ENCODE data around the gene IRGQ.
"Not testable (repeated sequence)": the region's sequence is repeated elsewhere in the genome, so short reads cannot be mapped to it uniquely, and the experiment has no call there.

Gene IRGQ

DNA sequence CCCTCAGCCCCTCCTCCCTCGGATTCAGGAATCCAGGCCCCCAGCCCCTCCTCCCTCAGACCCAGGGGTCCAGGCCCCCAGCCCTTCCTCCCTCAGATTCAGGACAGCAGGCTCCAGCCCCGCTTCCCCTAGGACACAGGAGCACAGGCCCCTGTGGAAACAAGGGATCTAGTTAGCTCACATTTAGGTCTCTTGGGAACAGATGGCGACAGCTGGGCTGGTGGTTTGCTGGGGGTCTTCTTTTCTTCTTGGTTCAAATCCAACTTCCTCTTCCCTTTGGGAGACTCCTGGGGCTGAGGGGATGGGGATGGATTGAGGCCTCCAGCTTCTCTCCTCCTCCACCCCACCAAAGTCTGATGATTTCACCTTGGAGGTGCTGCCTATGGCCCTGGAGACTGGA, 43.3 kb downstream of the IRGQ start:
- no peak for DNase-seq (ENCODE audit: extremely low spot score)
- POLR2A ChIA-PET, result interaction anchor here (0.6 kb wide), 1 partner anchor 43 kb away, joined by 3 read pairs; no protein-coding TSS in a partner anchor
- no peak for TF ChIP-seq CTBP1 (IDR thresholded peaks at IDR 0.05; ENCODE audit: borderline replicate concordance)
- TF ChIP-seq ARNT (IDR thresholded peaks at IDR 0.05), result no peak
- no peak for TF ChIP-seq ZNF384 (IDR thresholded peaks at IDR 0.05)
- TF ChIP-seq FOXK2 (IDR thresholded peaks at IDR 0.05), result no peak
- no peak for TF ChIP-seq NFRKB (IDR thresholded peaks at IDR 0.05)
- CTCF ChIA-PET, result interaction anchor here (0.7 kb wide), 1 partner anchor 33 kb away, joined by 3 read pairs; no protein-coding TSS in a partner anchor

DNA sequence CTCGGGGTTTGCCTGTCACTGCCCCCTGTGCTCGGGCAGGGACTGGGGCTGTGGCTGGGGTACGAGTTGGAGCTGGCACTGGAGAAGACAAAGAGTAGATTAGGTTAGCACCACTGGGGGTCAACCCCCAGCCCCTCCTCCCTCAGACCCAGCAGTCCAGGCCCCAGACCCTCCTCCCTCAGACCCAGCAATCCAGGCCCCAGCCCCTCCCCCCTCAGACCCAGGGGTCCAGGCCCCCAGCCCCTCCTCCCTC, 43.8 kb downstream of the IRGQ start:
- TF ChIP-seq ARNT (IDR thresholded peaks at IDR 0.05) (no peak), NFRKB (IDR thresholded peaks at IDR 0.05) (no peak)

GRCh38 chr19:43551399-43552197, 44.3 kb downstream of the IRGQ start:
- ChIA-PET CTCF (no interaction called here), POLR2A (no interaction called here)
- no peak for TF ChIP-seq SUZ12 (IDR thresholded peaks at IDR 0.05)
- no peak for TF ChIP-seq NFRKB (IDR thresholded peaks at IDR 0.05)
- no peak for TF ChIP-seq HDGF (IDR thresholded peaks at IDR 0.05; ENCODE audit: borderline replicate concordance)
- TF ChIP-seq ZNF384 (IDR thresholded peaks at IDR 0.05), result no peak
- TF ChIP-seq TARDBP (IDR thresholded peaks at IDR 0.05), result no peak
- no peak for TF ChIP-seq ELF4 (IDR thresholded peaks at IDR 0.05)
- TF ChIP-seq FOXA1 (IDR thresholded peaks at IDR 0.05), result no peak
- TF ChIP-seq LEF1 (IDR thresholded peaks at IDR 0.05; ENCODE audit: borderline replicate concordance), result no peak
- TF ChIP-seq L3MBTL2 (conservative IDR thresholded peaks at IDR 0.05), result no peak
- no peak for TF ChIP-seq SP1 (IDR thresholded peaks at IDR 0.05)
- TF ChIP-seq FOXK2 (IDR thresholded peaks at IDR 0.05), result no peak
- TF ChIP-seq BHLHE40 (IDR thresholded peaks at IDR 0.05; ENCODE audit: borderline replicate concordance), result no peak
- TF ChIP-seq CTBP1 (IDR thresholded peaks at IDR 0.05; ENCODE audit: borderline replicate concordance), result no peak
- no peak for TF ChIP-seq ARNT (IDR thresholded peaks at IDR 0.05)
- TF ChIP-seq, protein P1, sequence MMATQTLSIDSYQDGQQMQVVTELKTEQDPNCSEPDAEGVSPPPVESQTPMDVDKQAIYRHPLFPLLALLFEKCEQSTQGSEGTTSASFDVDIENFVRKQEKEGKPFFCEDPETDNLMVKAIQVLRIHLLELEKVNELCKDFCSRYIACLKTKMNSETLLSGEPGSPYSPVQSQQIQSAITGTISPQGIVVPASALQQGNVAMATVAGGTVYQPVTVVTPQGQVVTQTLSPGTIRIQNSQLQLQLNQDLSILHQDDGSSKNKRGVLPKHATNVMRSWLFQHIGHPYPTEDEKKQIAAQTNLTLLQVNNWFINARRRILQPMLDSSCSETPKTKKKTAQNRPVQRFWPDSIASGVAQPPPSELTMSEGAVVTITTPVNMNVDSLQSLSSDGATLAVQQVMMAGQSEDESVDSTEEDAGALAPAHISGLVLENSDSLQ (IDR thresholded peaks at IDR 0.05), result no peak
- TF ChIP-seq FOXM1 (IDR thresholded peaks at IDR 0.05; ENCODE audit: borderline replicate concordance), result no peak
- no peak for DNase-seq (ENCODE audit: extremely low spot score)

More for the DNA sequence above, 43.8 kb downstream of the IRGQ start:
- POLR2A ChIA-PET, result no interaction called here
- CTCF ChIA-PET, result interaction anchor here (0.7 kb wide), 1 partner anchor 33 kb away, joined by 3 read pairs; no protein-coding TSS in a partner anchor
- DNase-seq (ENCODE audit: extremely low spot score), result no peak

- TF ChIP-seq ARNT (IDR thresholded peaks at IDR 0.05), result no peak
- no peak for TF ChIP-seq FOXM1 (IDR thresholded peaks at IDR 0.05; ENCODE audit: borderline replicate concordance)
- TF ChIP-seq ZNF384 (IDR thresholded peaks at IDR 0.05), result no peak
- TF ChIP-seq HDGF (IDR thresholded peaks at IDR 0.05; ENCODE audit: borderline replicate concordance), result no peak
- TF ChIP-seq TARDBP (IDR thresholded peaks at IDR 0.05), result no peak
- no peak for TF ChIP-seq LEF1 (IDR thresholded peaks at IDR 0.05; ENCODE audit: borderline replicate concordance)
- no peak for TF ChIP-seq L3MBTL2 (conservative IDR thresholded peaks at IDR 0.05)
- TF ChIP-seq SUZ12 (IDR thresholded peaks at IDR 0.05), result no peak
- TF ChIP-seq FOXK2 (IDR thresholded peaks at IDR 0.05), result no peak
- TF ChIP-seq ELF4 (IDR thresholded peaks at IDR 0.05), result no peak
- no peak for TF ChIP-seq SP1 (IDR thresholded peaks at IDR 0.05)
- TF ChIP-seq NFRKB (IDR thresholded peaks at IDR 0.05), result no peak
- TF ChIP-seq CTBP1 (IDR thresholded peaks at IDR 0.05; ENCODE audit: borderline replicate concordance), result no peak
- TF ChIP-seq, protein P1 (IDR thresholded peaks at IDR 0.05), result no peak
- no peak for TF ChIP-seq FOXA1 (IDR thresholded peaks at IDR 0.05)
- TF ChIP-seq BHLHE40 (IDR thresholded peaks at IDR 0.05; ENCODE audit: borderline replicate concordance), result no peak
- DNase-seq (ENCODE audit: extremely low spot score), result no peak
Observed at GRCh38 chr19:43548706-43549105, 47.2 kb downstream of the IRGQ start.

DNA sequence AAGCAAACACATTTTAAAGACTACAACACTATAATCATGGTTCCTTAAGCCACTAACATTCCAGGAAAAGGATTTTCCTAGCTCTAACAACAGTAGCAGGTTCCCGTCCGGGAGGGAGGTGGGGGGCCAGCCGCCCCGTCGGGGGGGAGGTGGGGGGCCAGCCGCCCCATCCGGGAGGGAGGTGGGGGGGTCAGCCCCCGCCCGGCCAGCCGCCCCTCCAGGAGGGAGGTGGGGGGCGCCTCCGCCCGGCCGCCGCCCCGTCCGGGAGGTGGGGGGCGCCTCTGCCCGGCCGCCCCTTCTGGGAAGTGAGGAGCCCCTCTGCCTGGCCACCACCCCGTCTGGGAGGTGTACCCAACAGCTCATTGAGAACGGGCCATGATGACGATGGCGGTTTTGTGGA, 48.0 kb downstream of the IRGQ start:
- CTCF ChIA-PET; POLR2A ChIA-PET; DNase-seq (ENCODE audit: extremely low spot score): not testable (repeated sequence)

More at GRCh38 chr19:43548706-43549105, 47.2 kb downstream of the IRGQ start:
- ChIA-PET CTCF (no interaction called here), POLR2A (no interaction called here)

- no peak for DNase-seq (ENCODE audit: extremely low spot score)
- ChIA-PET CTCF (no interaction called here), POLR2A (no interaction called here)
- TF ChIP-seq FOXM1 (IDR thresholded peaks at IDR 0.05; ENCODE audit: borderline replicate concordance) (no peak), CTBP1 (IDR thresholded peaks at IDR 0.05; ENCODE audit: borderline replicate concordance) (no peak), HDGF (IDR thresholded peaks at IDR 0.05; ENCODE audit: borderline replicate concordance) (no peak), NFRKB (IDR thresholded peaks at IDR 0.05) (no peak), BHLHE40 (IDR thresholded peaks at IDR 0.05; ENCODE audit: borderline replicate concordance) (no peak), TARDBP (IDR thresholded peaks at IDR 0.05) (no peak), FOXA1 (IDR thresholded peaks at IDR 0.05) (no peak), SP1 (IDR thresholded peaks at IDR 0.05) (no peak), SUZ12 (IDR thresholded peaks at IDR 0.05) (no peak), L3MBTL2 (conservative IDR thresholded peaks at IDR 0.05) (no peak)
Observed at GRCh38 chr19:43546581-43546980, 49.4 kb downstream of the IRGQ start.

GRCh38 chr19:43545981-43546380, 50.0 kb downstream of the IRGQ start:
- ChIA-PET CTCF (no interaction called here), POLR2A (no interaction called here)
- no peak for TF ChIP-seq HDGF (IDR thresholded peaks at IDR 0.05; ENCODE audit: borderline replicate concordance)
- no peak for TF ChIP-seq ELF4 (IDR thresholded peaks at IDR 0.05)
- no peak for TF ChIP-seq BHLHE40 (IDR thresholded peaks at IDR 0.05; ENCODE audit: borderline replicate concordance)
- TF ChIP-seq TARDBP (IDR thresholded peaks at IDR 0.05), result no peak
- no peak for TF ChIP-seq LEF1 (IDR thresholded peaks at IDR 0.05; ENCODE audit: borderline replicate concordance)
- no peak for TF ChIP-seq FOXA1 (IDR thresholded peaks at IDR 0.05)
- TF ChIP-seq FOXM1 (IDR thresholded peaks at IDR 0.05; ENCODE audit: borderline replicate concordance), result no peak
- TF ChIP-seq SP1 (IDR thresholded peaks at IDR 0.05), result no peak
- no peak for TF ChIP-seq ARNT (IDR thresholded peaks at IDR 0.05)
- TF ChIP-seq ZNF384 (IDR thresholded peaks at IDR 0.05), result no peak
- TF ChIP-seq, protein P1 (IDR thresholded peaks at IDR 0.05), result no peak
- TF ChIP-seq FOXK2 (IDR thresholded peaks at IDR 0.05), result no peak
- TF ChIP-seq SUZ12 (IDR thresholded peaks at IDR 0.05), result no peak
- no peak for TF ChIP-seq NFRKB (IDR thresholded peaks at IDR 0.05)
- no peak for TF ChIP-seq CTBP1 (IDR thresholded peaks at IDR 0.05; ENCODE audit: borderline replicate concordance)

More at GRCh38 chr19:43545981-43546380, 50.0 kb downstream of the IRGQ start:
- no peak for DNase-seq (ENCODE audit: extremely low spot score)

All from HEK293T (cell line).